MM.1S (cell line): ENCODE data around the gene ZNF514.

Experiments
- EZH2 ChIP-seq: fragments of 300-600 bp; sonication (generic); optimal IDR thresholded peaks from 2 replicates; pipeline ENCODE3; 2017; ENCODE audit warnings: low read depth, mild to moderate bottlenecking, antibody characterized with exemption, low read length, mixed read lengths
- EZH2phosphoT487 ChIP-seq: fragments of 300-600 bp; sonication (generic); IDR thresholded peaks from 2 replicates; pipeline ENCODE4 v1.6.1; 2018; ENCODE audit warnings: antibody characterized with exemption, low read length
- TF ChIP-seq, protein P1 (sequence below): fragments of 300-600 bp; sonication (generic); IDR thresholded peaks from 2 replicates; pipeline ENCODE4 v1.5.1; 2016; ENCODE audit warnings: antibody characterized with exemption, low read length, mixed read lengths

DNA sequence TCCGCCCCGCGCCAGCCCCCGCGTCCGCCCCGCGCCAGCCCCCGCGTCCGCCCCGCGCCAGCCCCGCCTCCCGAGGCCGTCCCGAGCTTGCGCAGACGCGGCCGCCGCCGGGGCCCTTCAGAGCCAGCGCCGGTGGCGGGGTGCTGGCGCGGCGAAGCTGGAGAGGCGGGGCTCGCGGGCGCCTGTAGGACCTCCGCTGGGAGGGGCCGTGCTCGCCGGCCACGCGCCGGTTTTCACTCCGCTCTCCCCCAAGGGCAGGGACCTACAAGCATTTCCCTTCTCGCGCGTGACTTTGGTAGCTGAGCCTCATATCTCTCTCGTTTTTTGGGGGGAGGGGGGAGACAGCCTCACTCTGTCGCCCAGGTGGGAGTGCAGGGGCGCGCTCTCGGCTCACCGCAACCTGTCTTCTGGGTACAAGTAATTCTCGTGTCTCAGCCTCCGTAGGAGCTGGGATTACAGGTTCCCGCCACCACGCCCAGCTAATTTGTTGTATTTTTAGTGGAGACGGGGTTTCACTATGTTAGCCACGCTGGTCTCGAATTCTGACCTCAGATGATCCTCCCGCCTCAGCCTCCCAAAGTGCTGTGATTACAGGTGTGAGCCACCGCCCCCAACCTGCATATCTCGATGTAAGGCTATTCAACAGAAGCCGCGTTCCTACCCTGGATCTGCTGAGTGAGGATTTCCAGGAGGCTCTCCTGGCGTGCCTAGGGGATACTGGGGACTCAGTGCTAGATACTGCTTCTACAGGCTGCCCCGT is at the start of gene ZNF514:
- TF ChIP-seq, protein P1, sequence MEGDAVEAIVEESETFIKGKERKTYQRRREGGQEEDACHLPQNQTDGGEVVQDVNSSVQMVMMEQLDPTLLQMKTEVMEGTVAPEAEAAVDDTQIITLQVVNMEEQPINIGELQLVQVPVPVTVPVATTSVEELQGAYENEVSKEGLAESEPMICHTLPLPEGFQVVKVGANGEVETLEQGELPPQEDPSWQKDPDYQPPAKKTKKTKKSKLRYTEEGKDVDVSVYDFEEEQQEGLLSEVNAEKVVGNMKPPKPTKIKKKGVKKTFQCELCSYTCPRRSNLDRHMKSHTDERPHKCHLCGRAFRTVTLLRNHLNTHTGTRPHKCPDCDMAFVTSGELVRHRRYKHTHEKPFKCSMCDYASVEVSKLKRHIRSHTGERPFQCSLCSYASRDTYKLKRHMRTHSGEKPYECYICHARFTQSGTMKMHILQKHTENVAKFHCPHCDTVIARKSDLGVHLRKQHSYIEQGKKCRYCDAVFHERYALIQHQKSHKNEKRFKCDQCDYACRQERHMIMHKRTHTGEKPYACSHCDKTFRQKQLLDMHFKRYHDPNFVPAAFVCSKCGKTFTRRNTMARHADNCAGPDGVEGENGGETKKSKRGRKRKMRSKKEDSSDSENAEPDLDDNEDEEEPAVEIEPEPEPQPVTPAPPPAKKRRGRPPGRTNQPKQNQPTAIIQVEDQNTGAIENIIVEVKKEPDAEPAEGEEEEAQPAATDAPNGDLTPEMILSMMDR, result no peak
- TF ChIP-seq EZH2, result no peak
- TF ChIP-seq EZH2phosphoT487, result no peak
